Ammon's horn (tissue), 1 donor: ENCODE results near the gene SSX2B.
"Not testable (repeated sequence)": the region's sequence is repeated elsewhere in the genome, so short reads cannot be mapped to it uniquely, and the experiment has no call there.

Source experiments
- DNase-seq: peaks from one replicate; pipeline ENCODE4 v3.0.0-alpha.2; 2016; ENCODE audit warnings: low spot score

Gene SSX2B, protein sequence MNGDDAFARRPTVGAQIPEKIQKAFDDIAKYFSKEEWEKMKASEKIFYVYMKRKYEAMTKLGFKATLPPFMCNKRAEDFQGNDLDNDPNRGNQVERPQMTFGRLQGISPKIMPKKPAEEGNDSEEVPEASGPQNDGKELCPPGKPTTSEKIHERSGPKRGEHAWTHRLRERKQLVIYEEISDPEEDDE

GRCh38 chrX:52750952-52751351 lies at the start of gene SSX2B:
TSS of gene SSX2B (plus strand) at chrX:52751252. CDS start at chrX:52752681, 1,429 bp downstream.
- not testable (repeated sequence) for DNase-seq

DNA sequence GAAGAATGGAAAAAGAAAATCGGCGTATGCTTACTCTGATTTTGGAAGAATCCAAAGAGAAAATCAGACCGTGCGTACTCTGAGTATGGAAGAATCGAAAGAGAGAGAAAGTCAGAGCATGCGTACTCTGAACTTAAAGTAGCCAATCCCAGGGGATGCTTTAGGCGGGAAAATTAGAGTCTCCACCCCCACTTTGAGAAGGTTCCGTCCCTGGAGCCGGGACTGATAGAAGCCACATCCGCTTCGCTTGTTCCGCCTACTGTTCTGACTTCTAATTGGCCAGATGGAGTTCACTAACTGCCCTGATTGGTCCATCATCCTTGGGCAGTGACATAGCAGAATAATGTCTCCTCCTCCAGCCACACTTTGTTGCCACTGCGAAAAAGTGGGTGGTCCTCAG lies 44.0 kb upstream of the SSX2B start, which contains the start of gene SSX2:
TSS of gene SSX2 (minus strand) at position 101 of the 400 bp plus-strand sequence. CDS start 1,429 bp downstream, outside the sequence.
- not testable (repeated sequence) for DNase-seq

DNA sequence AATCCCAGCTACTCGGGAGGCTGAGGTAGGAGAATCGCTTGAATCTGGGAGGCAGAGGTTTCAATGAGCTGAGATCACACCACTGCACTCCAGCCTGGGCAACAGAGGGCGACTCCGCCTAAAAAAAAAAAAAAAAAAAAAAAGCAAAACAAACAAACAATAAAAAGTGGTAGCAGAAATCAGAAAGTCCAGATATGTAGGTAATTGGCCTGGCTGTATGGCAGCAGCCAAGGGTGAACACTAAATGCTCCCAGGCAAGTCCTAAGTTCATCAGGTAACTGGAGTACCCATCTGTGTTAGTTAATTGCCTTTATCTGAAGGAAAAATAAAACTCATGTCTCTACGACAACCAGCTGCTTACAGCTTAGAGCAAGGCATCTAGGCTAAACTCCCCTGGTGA lies 14.9 kb downstream of the SSX2B start:
- DNase-seq: not testable (repeated sequence)

DNA sequence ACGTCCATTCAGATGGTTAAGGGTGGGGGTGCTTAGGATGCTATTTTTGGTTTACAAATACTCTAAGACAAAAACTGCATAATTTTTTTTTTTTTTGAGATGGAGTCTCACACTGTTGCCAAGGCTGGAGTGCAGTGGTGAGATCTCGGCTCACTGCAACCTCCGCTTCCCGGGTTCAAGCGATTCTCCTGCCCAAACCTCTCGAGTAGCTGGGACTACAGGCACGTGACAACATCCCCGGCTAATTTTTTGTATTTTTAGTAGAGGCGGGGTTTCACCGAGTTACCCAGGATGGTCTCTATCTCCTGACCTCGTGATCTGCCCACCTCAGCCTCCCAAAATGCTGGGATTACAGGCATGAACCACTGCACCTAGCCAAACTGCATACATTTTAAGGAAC lies 22.5 kb downstream of the SSX2B start:
- DNase-seq: not testable (repeated sequence)

DNA sequence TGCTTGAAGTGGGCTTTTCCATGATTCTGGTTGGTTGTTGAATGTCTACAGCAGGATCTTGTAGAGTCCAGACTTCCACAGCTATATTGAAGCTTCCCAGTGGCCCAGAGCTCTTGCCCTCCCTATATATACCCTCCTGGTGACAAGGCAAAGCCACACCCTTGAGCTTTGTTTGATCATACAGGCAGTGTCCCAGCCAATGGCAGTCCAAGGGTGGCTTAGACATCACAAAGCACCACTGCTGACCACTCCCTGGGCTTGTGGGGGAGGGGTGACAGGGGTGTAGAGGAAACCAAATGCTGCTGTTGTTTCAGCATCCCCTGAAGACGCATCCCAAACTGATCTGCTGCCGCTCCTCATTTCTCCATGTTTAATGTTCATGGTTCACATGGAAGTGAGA lies 46.3 kb downstream of the SSX2B start, which contains the start of gene SPANXN5:
TSS of gene SPANXN5 (minus strand) at position 101 of the 400 bp plus-strand sequence. CDS start at position 22, 79 bp downstream.
- not testable (repeated sequence) for DNase-seq

DNA sequence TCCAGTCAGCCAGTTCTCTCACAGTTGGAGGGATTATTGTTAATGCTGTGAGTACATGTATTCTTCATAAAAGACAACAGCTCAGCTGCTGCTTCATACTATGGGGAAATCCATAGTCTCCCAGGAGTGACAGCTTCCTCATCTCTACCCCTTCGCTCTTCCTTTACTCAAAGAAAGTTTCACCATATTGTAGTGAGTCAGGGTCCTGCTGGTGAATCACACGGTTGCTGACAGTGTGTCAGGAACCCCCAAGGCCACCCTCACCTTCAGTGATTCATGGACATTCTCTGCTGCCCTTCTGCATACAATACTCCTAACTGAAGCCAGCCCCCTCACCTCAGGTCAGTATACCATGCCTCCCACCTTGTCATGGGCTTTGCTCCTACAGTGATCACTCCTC lies 53.8 kb downstream of the SSX2B start:
- not testable (repeated sequence) for DNase-seq
